GM08714 (cell line): ENCODE results near the gene UBE2Q2.

Source experiments
- H3K4me3 ChIP-seq: fragments of 200-500 bp; sonication (Bioruptor generic); 2 replicates; pipeline ENCODE4 v1.5.1; 2014; ENCODE audit warnings: mild to moderate bottlenecking, low read length, inconsistent platforms
- ZNF274 ChIP-seq: IDR thresholded peaks from 2 replicates; pipeline ENCODE4 v1.6.1; 2012; ENCODE audit warnings: mild to moderate bottlenecking, low read depth, low read length

Gene UBE2Q2

GRCh38 chr15:75920079-75920478, 76.8 kb downstream of the UBE2Q2 start:
- no peak overlapping the region for H3K4me3 ChIP-seq
- no peak for TF ChIP-seq ZNF274

GRCh38 chr15:75921732-75922703, 78.8 kb downstream of the UBE2Q2 start:
- TF ChIP-seq ZNF274, result no peak
- H3K4me3 ChIP-seq, result no peak overlapping the region

- TF ChIP-seq ZNF274, result no peak
These were observed 80.5 kb downstream of the UBE2Q2 start for GRCh38 chr15:75923756-75924155.

GRCh38 chr15:75924576-75924975, 81.3 kb downstream of the UBE2Q2 start:
- no peak overlapping the region for H3K4me3 ChIP-seq
- TF ChIP-seq ZNF274, result no peak

More at GRCh38 chr15:75923756-75924155, 80.5 kb downstream of the UBE2Q2 start:
- no peak overlapping the region for H3K4me3 ChIP-seq

GRCh38 chr15:75925440-75925839, 82.2 kb downstream of the UBE2Q2 start:
- no peak for TF ChIP-seq ZNF274
- H3K4me3 ChIP-seq, result no peak overlapping the region

- no peak for TF ChIP-seq ZNF274
These were observed 83.7 kb downstream of the UBE2Q2 start for GRCh38 chr15:75926931-75927330.

GRCh38 chr15:75927601-75928000, 84.4 kb downstream of the UBE2Q2 start:
- H3K4me3 ChIP-seq, result no peak overlapping the region
- TF ChIP-seq ZNF274, result no peak

More at GRCh38 chr15:75926931-75927330, 83.7 kb downstream of the UBE2Q2 start:
- H3K4me3 ChIP-seq, result no peak overlapping the region

- no peak for TF ChIP-seq ZNF274
- H3K4me3 ChIP-seq, result no peak overlapping the region
These were observed 85.7 kb downstream of the UBE2Q2 start for GRCh38 chr15:75928680-75929608.

- no peak overlapping the region for H3K4me3 ChIP-seq
- no peak for TF ChIP-seq ZNF274
These were observed 86.7 kb downstream of the UBE2Q2 start for GRCh38 chr15:75929799-75930565.

GRCh38 chr15:75930866-75931265, 87.6 kb downstream of the UBE2Q2 start:
- TF ChIP-seq ZNF274, result no peak
- H3K4me3 ChIP-seq, result no peak overlapping the region

- TF ChIP-seq ZNF274, result no peak
- H3K4me3 ChIP-seq, result no peak overlapping the region
These were observed 99.2 kb downstream of the UBE2Q2 start for GRCh38 chr15:75942464-75942863.

GRCh38 chr15:75943246-75943645, 100.0 kb downstream of the UBE2Q2 start:
- TF ChIP-seq ZNF274, result no peak
- H3K4me3 ChIP-seq, result no peak overlapping the region

GRCh38 chr15:75943713-75944215, 100.5 kb downstream of the UBE2Q2 start:
- no peak for TF ChIP-seq ZNF274
- no peak overlapping the region for H3K4me3 ChIP-seq
